Peyer's patch (tissue), 4 donors: ENCODE data around the gene CKS1B. TPM values are rescaled to one million over a fixed set of nuclear protein-coding genes. Genes with fewer than 3 reads are reported as not detected.
A peak's percentile ranks its signal among the peaks of the same experiment; 100 is the strongest.

Experiments
- DNase-seq, 3 donors: peaks; one replicate each; pipeline ENCODE4 v3.0.0-alpha.2; 2017 to 2019
- H3K27ac ChIP-seq, 4 donors: fragments of 200-600 bp; sonication (generic); one replicate each; pipeline ENCODE4 v1.5.1; 2016 to 2019
- H3K27me3 ChIP-seq, 2 donors: fragments of 200-600 bp; sonication (generic); one replicate each; pipeline ENCODE4 v1.5.1; 2019
- H3K36me3 ChIP-seq, 3 donors: fragments of 200-600 bp; sonication (generic); one replicate each; pipeline ENCODE4 v1.5.1; 2016 to 2019
- H3K4me1 ChIP-seq, 4 donors: fragments of 200-600 bp; sonication (generic); one replicate each; pipeline ENCODE4 v1.5.1; 2016 to 2019
- H3K4me3 ChIP-seq, 4 donors: fragments of 200-600 bp; sonication (generic); 1 replicate in 3 of 4; 2 replicates in 1 of 4; pipeline ENCODE4 v1.5.1; 2016 to 2019; ENCODE audit warnings: mild to moderate bottlenecking in 1 of 4
- H3K9me3 ChIP-seq, 4 donors: fragments of 200-600 bp; sonication (generic); one replicate each; pipeline ENCODE4 v1.5.1; 2016 to 2019; ENCODE audit warnings: mild to moderate bottlenecking in 1 of 4
- CTCF ChIP-seq, 6 experiments: fragments of 450-650 bp in 4 of 6; fragments of 200-600 bp in 2 of 6; sonication (generic) in 1 of 6; IDR thresholded peaks; one replicate each; pipeline ENCODE4 v1.5.1; 2017 to 2019; ENCODE audit warnings: antibody characterized with exemption in 6 of 6, mild to moderate bottlenecking in 3 of 6, moderate library complexity in 1 of 6
- POLR2A ChIP-seq, 2 donors: fragments of 450-650 bp; IDR thresholded peaks; one replicate each; pipeline ENCODE4 v1.5.1; 2017; ENCODE audit warnings: antibody characterized with exemption in 2 of 2, mild to moderate bottlenecking in 2 of 2, moderate library complexity in 2 of 2
- total RNA-seq, 4 donors: library from RNA; depleted of rRNA; stranded (reverse); fragments of >200 nt; gene quantifications; one replicate each; pipeline ENCODE4 v1.1.0, GENCODE V29; 2016

CKS1B gene
- total RNA-seq = 10 to 100 TPM; 20.3 to 39.1 (median 26.5) TPM

GRCh38 chr1:154974102-154974807, at the start of gene CKS1B:
TSS of gene CKS1B (plus strand) at chr1:154974681. CDS start at chr1:154974746, 65 bp downstream.
- H3K4me3 ChIP-seq = peak within 1 kb of the TSS; percentile 70 to 79 (median 75)
- H3K9me3 ChIP-seq = no peaks in the 10 kb centered on the region
- TF ChIP-seq POLR2A (IDR thresholded peaks at IDR 0.05) (peak; percentile 46 to 52), CTCF (IDR thresholded peaks at IDR 0.05) (no peak)
- no peaks in the 10 kb centered on the region for H3K27me3 ChIP-seq
- H3K4me1 ChIP-seq = peaks cover 0 to 44% (median 13%) of the 10 kb centered on the region in 4 donors
- H3K36me3 ChIP-seq = peaks cover 0 to 9% (median 0%) of the 10 kb centered on the region in 3 donors
- peak; percentile 95 to 98 (median 98) for DNase-seq
- H3K27ac ChIP-seq = peak within 1 kb of the TSS; percentile 94 to 100 (median 99)

GRCh38 chr1:154925335-154926170, 48.9 kb upstream of the CKS1B start:
- peaks cover 0 to 52% (median 0%) of the 10 kb centered on the region in 3 donors for H3K36me3 ChIP-seq
- DNase-seq = no peak
- TF ChIP-seq CTCF (IDR thresholded peaks at IDR 0.05) = no peak
- no peak for TF ChIP-seq POLR2A (IDR thresholded peaks at IDR 0.05)

GRCh38 chr1:154926201-154926600, 48.3 kb upstream of the CKS1B start:
- DNase-seq = no peak
- Histone ChIP-seq H3K9me3 (no peaks in the 10 kb centered on the region), H3K27ac (no peak overlapping the region), H3K27me3 (no peaks in the 10 kb centered on the region), H3K36me3 (peaks cover 0 to 50% (median 0%) of the 10 kb centered on the region in 3 donors), H3K4me1 (peaks cover 0 to 2% (median 0%) of the 10 kb centered on the region in 4 donors), H3K4me3 (no peak overlapping the region)
- no peak for TF ChIP-seq CTCF (IDR thresholded peaks at IDR 0.05)

More at GRCh38 chr1:154925335-154926170, 48.9 kb upstream of the CKS1B start:
- H3K4me1 ChIP-seq = no peaks in the 10 kb centered on the region
- no peaks in the 10 kb centered on the region for H3K9me3 ChIP-seq
- no peak overlapping the region for H3K27ac ChIP-seq
- no peaks in the 10 kb centered on the region for H3K27me3 ChIP-seq
- H3K4me3 ChIP-seq = no peak overlapping the region

GRCh38 chr1:154931940-154932487, 42.5 kb upstream of the CKS1B start:
- TF ChIP-seq POLR2A (IDR thresholded peaks at IDR 0.05) (peak; percentile 95 to 98), CTCF (IDR thresholded peaks at IDR 0.05) (no peak)
- no peak overlapping the region for H3K4me3 ChIP-seq
- H3K9me3 ChIP-seq = no peaks in the 10 kb centered on the region
- H3K27me3 ChIP-seq = no peaks in the 10 kb centered on the region
- peaks cover 0 to 17% (median 0%) of the 10 kb centered on the region in 3 donors for H3K36me3 ChIP-seq
- peak overlapping the region in 3 of 4 donors; percentile 73 to 93 (median 87) for H3K27ac ChIP-seq
- peak in 2 of 3 donors; percentile 94 to 95 for DNase-seq
- peaks cover 0 to 24% (median 4%) of the 10 kb centered on the region in 4 donors for H3K4me1 ChIP-seq

GRCh38 chr1:154934358-154934948, 40.0 kb upstream of the CKS1B start:
- H3K9me3 ChIP-seq = no peaks in the 10 kb centered on the region
- peaks cover 0 to 5% (median 0%) of the 10 kb centered on the region in 3 donors for H3K36me3 ChIP-seq
- peaks cover 0 to 31% (median 7%) of the 10 kb centered on the region in 4 donors for H3K4me1 ChIP-seq
- TF ChIP-seq POLR2A (IDR thresholded peaks at IDR 0.05) (no peak), CTCF (IDR thresholded peaks at IDR 0.05) (no peak)
- no peak for DNase-seq
- H3K4me3 ChIP-seq = no peak overlapping the region
- no peak overlapping the region for H3K27ac ChIP-seq
- H3K27me3 ChIP-seq = no peaks in the 10 kb centered on the region
